Cerebellar nuclear complex (tissue), 1 donor: ENCODE measurements around the gene SH3PXD2B.
"Not testable (repeated sequence)": the region's sequence is repeated elsewhere in the genome, so short reads cannot be mapped to it uniquely, and the experiment has no call there.

ENCODE experiments used
- DNase-seq, 2 experiments: peaks; one replicate each; lab custom pipeline; 2025; lab: John Stamatoyannopoulos, UW

SH3PXD2B gene

DNA sequence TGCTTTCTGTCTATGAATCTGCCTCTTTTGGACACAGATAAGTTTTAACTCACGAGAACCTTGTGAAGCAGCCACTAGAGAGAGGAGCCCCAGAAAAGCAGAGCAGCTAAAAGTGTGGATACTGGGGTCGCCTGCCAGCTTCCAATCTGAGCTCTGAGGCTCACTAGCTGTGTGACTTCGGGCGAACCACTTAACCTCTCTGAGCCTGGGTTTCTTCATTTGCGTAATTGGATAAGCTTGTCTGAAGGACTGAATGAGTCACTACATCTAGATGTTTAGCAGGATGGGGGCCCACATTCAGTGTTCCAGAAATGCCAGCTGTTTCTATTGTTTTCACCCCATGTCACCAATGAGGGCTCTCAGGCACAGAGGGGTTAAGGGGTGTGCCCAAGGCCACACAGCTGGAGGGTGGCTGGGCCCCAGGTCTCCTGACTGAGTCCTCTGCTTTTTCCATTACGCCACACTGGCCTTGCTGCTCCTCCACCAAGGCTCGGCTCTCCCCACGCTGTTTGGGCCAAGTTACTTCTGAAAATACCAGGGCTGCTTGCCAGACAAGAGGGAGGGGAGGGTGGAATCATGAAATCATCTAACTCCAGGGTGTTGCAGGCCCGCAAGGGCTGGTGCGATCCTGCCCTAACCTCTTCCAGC, 36.2 kb downstream of the SH3PXD2B start:
- DNase-seq: no peak

DNA sequence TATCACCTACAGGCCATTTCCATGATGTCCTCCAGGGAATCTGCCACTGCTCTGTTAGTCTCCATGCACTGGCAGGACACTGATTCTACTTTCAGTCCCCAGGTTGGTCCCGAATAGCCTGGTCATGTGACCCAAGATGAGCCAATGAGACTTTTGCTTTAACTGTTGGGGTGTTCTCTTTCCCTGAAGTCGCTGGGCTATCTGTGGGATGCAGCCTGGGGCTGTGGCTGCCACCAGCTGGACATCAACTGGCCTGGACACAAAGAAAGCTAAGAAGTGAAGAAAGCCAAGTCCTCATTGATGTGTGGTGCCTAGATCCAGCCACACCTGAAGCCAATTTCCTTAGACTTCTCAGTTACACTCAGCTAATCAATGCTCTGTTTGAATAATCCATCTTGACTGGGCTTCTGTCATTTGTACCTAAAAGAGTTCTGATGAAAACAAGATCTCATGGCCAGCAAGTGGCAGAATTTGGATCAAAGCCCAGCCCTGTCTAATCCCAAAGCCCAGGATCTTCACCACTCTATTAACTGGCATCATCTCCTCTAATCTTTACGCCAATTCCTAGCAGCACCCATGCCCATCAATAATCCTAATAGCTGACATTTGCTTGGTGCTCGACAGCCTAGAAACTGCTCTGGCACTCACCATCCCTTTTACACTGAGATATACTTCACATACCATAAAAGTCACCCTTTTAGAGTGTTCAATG, 37.0 kb downstream of the SH3PXD2B start:
- no peak for DNase-seq

- DNase-seq: no peak
Observed at GRCh38 chr5:172415362-172416275, 38.7 kb downstream of the SH3PXD2B start.

GRCh38 chr5:172414531-172415361, 39.6 kb downstream of the SH3PXD2B start:
- DNase-seq: no peak

DNA sequence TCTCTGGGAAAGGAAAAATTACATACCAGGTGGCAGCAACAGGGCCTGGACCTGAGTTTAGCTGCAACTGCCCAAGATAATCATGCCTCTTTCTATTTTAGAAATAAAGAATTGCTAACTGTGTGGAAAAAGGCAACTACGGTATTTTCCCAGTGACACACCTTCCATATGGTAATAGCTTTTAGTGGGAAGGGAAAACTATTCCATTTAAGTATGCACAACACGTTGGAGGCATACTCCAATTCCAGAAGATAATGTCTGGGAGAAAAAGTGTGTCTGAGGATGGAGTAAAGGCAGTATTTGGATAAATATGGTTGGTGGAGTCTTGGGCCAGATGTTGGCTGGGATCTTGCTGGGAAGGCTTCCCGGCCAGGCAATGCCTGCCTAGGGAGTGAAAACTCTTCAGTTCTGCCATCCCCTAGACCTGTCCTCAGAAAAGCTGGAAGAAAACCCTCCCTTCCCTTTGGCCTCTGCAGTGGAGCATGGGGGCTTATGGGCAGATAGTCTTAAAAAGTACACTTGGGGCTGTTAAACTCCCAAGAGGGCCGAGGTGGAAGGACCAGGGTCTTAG, 40.6 kb downstream of the SH3PXD2B start:
- no peak for DNase-seq

DNA sequence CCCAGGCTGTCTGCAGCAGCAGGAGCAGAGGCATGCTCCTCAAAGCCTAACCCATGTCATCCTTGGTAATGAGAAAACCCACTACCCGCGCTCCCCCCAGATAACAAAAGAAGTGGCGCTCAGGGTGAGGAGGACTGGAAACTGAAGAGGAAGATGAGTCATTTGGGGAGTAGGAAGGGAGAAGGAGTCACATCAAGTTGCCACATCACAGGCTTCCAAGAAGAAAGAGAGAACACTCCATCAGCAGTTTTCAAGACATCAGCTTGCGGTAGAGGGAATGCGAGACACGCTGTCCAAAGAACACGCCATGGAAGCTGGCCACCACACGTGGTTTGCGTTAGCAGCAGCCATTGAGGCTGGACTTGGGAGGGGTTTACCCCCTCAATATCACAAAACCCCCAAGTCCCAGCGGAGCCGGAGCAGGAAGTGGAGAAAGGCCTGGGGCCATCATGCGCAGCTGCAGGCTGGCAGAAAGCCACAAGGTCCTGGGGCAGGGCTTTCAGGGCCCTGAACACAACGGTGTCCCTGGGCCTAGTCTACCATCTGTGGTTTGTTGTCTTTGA, 41.5 kb downstream of the SH3PXD2B start:
- DNase-seq: no peak

- DNase-seq: no peak
Observed at GRCh38 chr5:172411484-172412072, 42.7 kb downstream of the SH3PXD2B start.

- no peak for DNase-seq
Observed at GRCh38 chr5:172410662-172411483, 43.5 kb downstream of the SH3PXD2B start.

DNA sequence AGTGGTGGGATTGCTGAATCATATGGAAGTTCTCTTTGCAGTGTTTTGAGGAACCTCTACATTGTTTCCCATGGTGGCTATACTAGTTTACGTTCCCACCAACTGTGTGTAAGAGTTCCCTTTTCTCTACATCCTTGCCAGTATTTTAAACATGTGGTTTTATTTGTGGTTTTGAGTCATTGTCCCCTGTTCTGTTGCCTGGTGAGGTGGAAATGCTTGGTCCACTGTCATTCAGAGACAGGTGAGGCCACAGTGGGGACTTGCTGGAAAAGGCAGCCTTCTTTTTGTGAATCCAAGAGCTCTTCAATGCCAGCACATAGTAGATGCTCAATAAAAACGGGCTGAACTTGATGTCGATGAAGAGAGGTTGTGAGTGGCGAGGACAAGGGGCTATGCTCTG, 44.2 kb downstream of the SH3PXD2B start:
- DNase-seq: no peak

DNA sequence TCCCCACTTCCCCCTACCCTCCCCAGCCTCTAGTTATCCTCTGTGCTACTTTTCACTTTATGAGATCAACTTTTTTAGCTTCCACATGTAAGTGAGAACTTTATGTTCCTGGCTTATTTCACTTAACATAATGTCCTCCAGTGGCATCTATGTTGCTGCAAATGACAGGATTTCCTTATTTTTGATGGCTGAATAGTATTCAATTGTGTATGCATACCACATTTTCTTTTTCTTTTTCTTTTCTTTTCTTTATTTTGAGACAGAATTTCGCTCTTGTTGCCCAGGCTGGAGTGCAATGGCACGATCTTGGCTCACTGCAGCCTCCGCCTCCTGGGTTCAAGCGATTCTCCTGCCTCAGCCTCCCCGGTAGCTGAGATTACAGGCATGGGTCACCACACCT, 44.8 kb downstream of the SH3PXD2B start:
- not testable (repeated sequence) for DNase-seq

DNA sequence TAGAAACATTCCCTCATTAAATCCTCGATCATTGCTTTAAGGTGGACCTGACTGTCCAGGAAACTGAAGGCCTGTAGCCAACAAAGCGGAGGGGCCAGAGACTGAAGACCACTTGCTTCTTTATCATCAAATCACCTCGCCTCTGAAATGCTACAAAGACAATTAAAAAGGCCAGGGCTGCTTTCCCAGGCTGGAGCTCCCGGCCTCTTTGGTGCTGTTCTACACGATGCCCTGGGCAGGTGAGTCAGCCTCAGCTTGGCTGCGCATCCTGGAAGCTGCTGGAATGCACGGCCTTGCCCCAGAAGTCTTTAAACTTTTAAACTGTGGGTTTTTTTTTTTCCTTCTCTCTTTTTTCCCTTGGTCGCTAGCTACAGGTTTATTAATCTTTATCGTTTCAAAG, 46.5 kb downstream of the SH3PXD2B start:
- no peak for DNase-seq

GRCh38 chr5:172407241-172407691, 47.1 kb downstream of the SH3PXD2B start:
- no peak for DNase-seq

DNA sequence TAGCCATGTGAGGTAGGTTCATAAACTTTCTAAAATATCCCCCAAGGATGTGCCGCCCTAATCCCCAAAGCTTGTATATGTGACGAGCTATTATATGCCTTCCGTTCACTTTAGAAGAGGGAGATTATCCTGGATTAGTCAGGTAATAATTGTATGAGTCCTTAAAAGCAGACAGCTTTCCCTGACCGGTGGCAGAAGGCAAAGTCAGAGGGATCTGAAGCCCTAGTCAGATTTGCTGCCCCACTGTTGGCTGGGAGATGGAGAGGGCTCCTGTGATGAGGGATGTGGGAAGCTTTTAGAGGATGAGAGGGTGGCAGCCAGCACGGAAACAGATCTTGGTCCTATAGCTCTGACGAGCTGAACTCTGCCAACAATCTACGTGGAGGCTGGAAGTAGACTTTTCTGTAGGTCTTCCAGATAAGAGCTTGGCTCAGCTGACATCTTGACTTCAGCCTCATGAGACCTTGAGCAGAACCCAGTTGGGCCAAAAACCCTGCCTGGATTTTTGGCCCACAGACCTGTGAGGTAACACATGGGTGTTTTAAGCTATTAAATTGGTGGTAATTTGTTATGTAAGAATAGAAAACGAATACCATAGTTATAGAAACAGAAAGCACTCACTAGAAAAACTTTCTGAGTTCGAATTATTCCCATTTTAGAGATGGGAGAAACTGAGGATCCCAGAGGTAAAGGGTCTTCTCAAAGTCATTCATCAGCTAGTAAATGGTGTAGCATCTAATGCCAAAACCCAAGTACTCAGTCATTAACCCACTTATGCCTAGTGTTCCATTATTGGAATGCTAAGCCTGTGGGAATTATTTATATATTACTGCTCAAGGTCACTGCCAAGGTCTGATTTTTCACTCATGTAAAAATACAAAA, 48.9 kb downstream of the SH3PXD2B start:
- DNase-seq: no peak

GRCh38 chr5:172404746-172405145, 49.6 kb downstream of the SH3PXD2B start:
- no peak for DNase-seq

DNA sequence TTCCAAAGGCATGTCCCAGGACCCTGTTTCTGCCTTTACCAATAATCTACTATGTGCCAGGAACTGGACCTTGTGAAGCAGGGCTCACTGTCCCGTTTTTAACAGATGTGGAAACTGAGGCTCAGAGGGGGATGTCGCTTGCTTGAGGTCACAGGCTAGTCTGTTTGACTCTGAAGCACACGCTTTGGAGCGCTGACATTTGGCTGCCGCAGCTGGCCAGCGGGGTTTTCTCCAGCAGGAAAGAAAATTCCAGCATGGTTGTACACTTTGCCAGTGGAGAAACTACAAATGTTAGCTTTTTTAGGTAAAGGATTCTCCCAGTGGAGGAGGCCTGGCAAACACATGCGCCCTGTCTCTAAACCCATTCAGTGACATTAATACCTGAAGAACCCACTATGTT, 50.5 kb downstream of the SH3PXD2B start:
- no peak for DNase-seq

- DNase-seq: peak; percentile 5 to 21
Observed at GRCh38 chr5:172403189-172403796, 51.0 kb downstream of the SH3PXD2B start.

- DNase-seq: no peak
Observed at GRCh38 chr5:172402531-172403188, 51.7 kb downstream of the SH3PXD2B start.

DNA sequence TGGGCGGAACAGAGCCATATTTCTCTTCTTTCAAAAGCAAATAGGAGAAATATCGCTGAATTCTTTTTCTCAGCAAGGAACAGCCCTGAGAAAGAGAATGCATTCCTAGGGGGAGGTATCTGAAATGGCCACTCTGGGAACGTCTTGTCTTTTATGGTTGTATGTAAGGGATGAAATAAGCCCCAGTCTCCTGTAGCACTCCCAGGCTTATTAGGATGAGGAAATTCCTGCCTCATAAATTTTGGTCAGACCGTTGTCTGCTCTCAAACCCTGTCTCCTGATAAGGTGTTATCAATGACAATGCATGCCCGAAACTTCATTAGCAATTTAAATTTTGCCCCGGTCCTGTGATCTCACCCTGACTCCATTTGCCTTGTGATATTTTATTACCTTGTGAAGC, 52.3 kb downstream of the SH3PXD2B start:
- DNase-seq: not testable (repeated sequence)
